Measurements from ENCODE around the gene LRRC25.

The LRRC25 gene

DNA sequence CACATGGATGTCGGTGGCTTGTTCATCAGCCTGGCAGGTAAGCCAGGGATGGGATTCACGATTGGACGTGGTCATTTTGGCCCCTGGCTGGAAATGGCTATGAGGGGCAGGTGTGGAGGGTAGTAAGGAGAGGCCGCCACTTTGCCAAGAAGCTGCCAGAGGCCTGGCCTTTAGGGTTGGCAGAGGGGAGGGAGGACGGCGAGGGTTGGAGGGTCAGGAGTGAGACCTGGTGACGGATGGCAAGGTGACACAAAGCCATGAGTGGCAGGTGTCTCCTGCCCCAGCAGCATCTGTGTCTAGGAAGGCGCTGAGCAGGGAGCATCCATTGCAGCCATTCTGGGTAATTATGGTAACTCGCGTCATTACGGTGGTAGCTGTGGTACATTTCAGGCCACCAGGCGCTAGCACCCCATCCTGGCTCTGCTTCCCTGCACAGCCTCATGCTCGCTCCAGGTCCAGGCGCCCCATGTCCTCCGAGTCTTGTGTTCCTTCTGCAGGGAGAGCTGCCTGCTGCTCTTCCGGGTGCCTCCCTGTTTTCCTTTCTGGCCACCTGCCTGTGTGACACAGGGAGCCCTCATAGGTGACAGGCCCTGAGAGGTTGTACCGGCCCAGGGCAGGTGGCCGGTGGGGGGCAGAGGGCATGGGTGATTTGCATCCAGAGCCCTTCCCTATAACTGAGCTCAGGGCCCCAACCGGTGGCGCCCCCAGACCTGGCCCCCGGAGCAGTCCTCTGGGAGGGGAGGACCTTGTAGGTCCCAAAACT lies 26.0 kb upstream of the LRRC25 start:
- TF ChIP-seq, protein P1, sequence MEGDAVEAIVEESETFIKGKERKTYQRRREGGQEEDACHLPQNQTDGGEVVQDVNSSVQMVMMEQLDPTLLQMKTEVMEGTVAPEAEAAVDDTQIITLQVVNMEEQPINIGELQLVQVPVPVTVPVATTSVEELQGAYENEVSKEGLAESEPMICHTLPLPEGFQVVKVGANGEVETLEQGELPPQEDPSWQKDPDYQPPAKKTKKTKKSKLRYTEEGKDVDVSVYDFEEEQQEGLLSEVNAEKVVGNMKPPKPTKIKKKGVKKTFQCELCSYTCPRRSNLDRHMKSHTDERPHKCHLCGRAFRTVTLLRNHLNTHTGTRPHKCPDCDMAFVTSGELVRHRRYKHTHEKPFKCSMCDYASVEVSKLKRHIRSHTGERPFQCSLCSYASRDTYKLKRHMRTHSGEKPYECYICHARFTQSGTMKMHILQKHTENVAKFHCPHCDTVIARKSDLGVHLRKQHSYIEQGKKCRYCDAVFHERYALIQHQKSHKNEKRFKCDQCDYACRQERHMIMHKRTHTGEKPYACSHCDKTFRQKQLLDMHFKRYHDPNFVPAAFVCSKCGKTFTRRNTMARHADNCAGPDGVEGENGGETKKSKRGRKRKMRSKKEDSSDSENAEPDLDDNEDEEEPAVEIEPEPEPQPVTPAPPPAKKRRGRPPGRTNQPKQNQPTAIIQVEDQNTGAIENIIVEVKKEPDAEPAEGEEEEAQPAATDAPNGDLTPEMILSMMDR (conservative IDR thresholded peaks at IDR 0.05; ENCODE audit: control insufficient read depth, insufficient read depth, low read depth, low read length) = no peak
- no peak for DNase-seq (ENCODE audit: low read depth)

DNA sequence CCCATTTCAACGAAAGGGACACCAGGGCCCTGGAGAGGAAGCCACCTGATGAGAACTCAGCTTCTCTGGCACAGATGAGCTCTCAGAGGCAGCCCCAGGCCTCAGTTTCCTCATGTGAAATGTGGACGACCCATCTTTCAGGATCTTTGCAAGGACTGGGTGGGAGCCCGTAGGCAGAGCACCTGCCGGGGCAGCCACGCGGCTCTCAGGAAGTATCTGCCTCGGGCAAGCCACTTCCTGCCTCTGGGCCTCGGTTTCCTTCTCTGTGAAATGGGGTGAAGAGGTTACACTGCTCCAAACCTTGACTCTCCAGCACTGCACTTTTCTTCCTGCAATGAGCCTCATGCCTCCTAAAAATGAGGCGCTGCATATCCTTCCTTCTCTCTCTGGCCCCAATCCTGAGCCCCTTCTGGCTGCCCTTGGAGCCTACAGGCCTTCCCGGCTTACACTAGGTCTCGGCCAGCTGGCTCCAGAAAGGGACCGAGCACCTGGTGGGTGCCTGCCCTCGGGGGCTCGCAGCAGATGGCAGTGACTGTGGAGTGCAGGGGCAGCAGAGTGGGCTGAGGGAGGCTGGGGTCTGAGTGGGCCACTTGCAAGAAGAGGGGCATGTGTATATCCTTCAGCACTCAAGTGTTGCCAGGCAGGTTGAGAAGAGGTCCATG lies 25.2 kb upstream of the LRRC25 start:
- DNase-seq (ENCODE audit: low read depth) = no peak
- TF ChIP-seq, protein P1 (conservative IDR thresholded peaks at IDR 0.05; ENCODE audit: control insufficient read depth, insufficient read depth, low read depth, low read length) = no peak
- no peak overlapping the region for H3K4me3 ChIP-seq (ENCODE audit: control insufficient read depth, low read depth, low read length)

More for the DNA sequence above, 26.0 kb upstream of the LRRC25 start:
- H3K4me3 ChIP-seq (ENCODE audit: control insufficient read depth, low read depth, low read length) = no peak overlapping the region

DNA sequence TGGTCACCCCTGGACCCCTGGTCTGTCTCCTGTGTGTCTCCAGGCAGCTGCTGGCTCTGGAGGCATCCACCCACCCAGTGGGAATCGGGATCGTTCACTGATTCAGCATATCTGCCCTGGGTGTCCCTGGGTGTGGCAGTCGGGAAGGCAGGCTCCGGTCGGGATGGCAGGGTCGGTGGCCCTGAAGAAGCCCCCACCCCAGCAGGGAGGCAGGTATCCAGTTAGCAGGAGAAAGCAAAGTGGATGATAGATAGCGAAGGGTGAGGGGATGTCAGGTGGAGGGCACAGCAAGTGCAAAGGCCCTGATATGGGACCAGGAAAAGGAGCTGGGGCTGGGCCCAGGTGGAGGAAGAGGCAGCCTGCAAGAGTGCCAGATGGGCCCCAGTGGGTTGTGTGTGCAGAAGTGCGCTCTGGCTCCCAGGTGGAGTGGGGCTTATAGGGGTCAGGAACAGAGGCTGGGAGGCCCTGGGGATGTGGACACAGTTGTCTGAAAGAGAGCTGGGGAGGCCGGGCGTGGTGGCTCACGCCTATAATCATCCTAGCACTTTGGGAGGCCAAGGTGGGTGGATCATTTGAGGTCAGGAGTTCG lies 24.0 kb upstream of the LRRC25 start:
- no peak for DNase-seq (ENCODE audit: low read depth)
- H3K4me3 ChIP-seq (ENCODE audit: control insufficient read depth, low read depth, low read length) = no peak overlapping the region
- TF ChIP-seq, protein P1 (conservative IDR thresholded peaks at IDR 0.05; ENCODE audit: control insufficient read depth, insufficient read depth, low read depth, low read length) = no peak

DNA sequence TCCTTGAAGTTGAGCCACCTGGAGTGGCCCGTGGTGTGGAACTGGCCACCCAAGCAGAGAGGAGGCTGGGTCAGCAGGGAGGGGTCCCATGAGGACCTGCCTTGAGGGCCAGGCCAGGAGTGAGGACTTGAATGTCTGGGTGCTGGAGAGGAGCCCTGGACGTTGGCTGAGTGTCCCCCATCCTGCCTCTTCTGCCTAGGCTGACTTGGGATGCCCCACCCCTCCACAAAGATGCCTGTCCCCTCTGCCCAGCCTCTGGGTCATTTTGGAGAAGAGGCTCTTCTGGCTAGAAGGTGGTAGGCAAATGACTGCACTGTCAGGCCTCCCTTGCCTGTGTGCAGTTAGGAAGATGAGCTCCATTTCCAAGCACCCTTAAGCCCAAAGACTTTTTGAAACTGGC lies 23.5 kb upstream of the LRRC25 start:
- DNase-seq (ENCODE audit: low read depth) = no peak
- TF ChIP-seq, protein P1 (conservative IDR thresholded peaks at IDR 0.05; ENCODE audit: control insufficient read depth, insufficient read depth, low read depth, low read length) = no peak
- H3K4me3 ChIP-seq (ENCODE audit: control insufficient read depth, low read depth, low read length) = peak overlapping the region; percentile 66

DNA sequence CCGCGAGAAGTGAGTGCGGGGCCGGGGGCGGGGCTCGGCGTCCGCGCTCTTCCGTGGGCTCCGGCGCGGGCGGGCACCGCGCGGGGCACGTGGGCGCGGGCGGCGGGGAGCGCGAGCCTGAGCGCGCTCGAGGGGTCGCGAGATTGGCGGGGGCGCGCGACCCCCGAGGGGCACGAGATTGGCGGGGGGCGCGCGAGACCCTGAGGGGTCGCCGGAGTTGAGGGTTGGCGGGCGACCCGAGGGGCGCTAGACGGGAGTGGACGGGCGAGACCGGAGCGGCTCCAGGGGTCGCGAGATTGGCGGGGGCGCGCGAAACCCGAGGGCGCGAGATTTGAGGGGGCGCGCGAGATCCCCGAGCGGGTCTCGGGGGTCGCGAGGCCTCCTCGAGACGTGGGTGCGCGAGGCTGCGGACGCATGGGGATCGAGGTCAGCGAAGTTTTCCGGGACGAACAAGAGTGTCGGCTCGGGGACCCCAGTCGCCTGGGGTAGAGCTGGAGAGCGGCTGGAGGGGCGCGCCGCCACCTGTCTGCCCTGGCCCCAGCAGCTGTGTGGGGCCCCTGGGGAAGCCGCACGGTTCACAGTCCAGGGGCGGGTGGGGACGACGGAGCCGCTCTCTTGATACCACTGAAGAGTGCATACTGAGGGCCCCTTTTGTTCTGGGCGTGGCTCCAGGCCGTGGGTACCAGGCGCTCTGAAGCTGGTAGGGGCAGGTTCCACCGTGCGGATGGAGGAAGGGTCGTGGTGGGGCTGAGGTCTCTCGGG lies 22.5 kb upstream of the LRRC25 start:
- peak overlapping the region; percentile 66 for H3K4me3 ChIP-seq (ENCODE audit: control insufficient read depth, low read depth, low read length)
- no peak for DNase-seq (ENCODE audit: low read depth)
- TF ChIP-seq, protein P1 (conservative IDR thresholded peaks at IDR 0.05; ENCODE audit: control insufficient read depth, insufficient read depth, low read depth, low read length) = no peak

DNA sequence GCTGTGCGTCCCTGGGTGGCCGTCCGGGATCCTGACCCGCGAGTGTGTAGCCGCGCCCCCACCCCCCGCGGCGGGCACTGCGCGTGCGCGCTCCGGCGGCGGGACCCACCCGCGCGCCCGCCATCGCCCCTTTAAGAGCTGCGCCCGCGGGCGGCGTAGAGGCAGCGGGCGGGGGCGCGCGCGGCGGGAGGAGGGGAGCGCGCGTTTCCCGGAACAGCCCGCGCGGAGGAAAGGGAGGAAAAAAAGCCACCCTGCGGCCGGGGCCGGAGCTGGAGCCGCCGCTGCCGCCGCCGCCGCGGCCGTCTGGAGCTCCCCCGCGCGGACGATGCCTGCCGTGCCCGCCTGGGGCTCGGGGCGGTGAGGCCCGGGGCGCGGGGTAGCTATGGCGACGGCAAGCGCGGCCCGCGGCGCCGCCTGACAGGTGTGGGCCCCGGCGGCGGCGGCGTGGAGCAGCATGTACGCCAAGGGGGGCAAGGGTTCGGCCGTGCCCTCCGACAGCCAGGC lies 21.8 kb upstream of the LRRC25 start, which contains the start of gene SSBP4:
SSBP4 (plus strand) TSS at position 204 of the 504 bp plus-strand sequence; CDS start at position 455, 251 bp downstream.
- DNase-seq (ENCODE audit: low read depth) = peak; percentile 64
- H3K4me3 ChIP-seq (ENCODE audit: control insufficient read depth, low read depth, low read length) = peak within 1 kb of the TSS; percentile 66
- TF ChIP-seq, protein P1 (conservative IDR thresholded peaks at IDR 0.05; ENCODE audit: control insufficient read depth, insufficient read depth, low read depth, low read length) = no peak

All from fibroblast of mammary gland (primary cell).